Muscle of leg (tissue), 9 donors: ENCODE results near the gene ZBED5. TPM values are rescaled to one million over a fixed set of nuclear protein-coding genes. Genes with fewer than 3 reads are reported as not detected.

Experiments
- polyA plus RNA-seq, 8 donors: library from polyadenylated mRNA; unstranded; fragments of 120-200 nt; gene quantifications; one replicate each; pipeline versions ENCODE4 v1.2.1 to v1.2.3, GENCODE V29; 2013; ENCODE audit warnings: inconsistent platforms in 1 of 8, low replicate concordance in 1 of 8; ENCODE audit not compliant: insufficient read length in 8 of 8, insufficient read depth in 1 of 8
- total RNA-seq: library from RNA; stranded (reverse); fragments of 120-200 nt; gene quantifications from one replicate; pipeline ENCODE4 v1.2.4, GENCODE V29; 2013

ZBED5 gene
- total and polyA plus RNA-seq, 9 donors: 45.4 to 85.0 (median 67.8) TPM

Other genes with a start within 250 kb of the ZBED5 start
- gene IRAG1, start 164.3 kb downstream of the ZBED5 start, total RNA-seq: 4.1 TPM
- 1 to 10 TPM; 3.0 to 6.8 (median 4.1) TPM for gene IRAG1, start 164.3 kb downstream of the ZBED5 start, polyA plus RNA-seq
- 16.4 TPM for gene CTR9, start 106.8 kb downstream of the ZBED5 start, total RNA-seq
- gene CTR9, start 106.8 kb downstream of the ZBED5 start, polyA plus RNA-seq: 10 to 100 TPM; 23.1 to 35.8 (median 29.6) TPM
- 507 TPM for gene EIF4G2, start 49.1 kb downstream of the ZBED5 start, total RNA-seq
- gene EIF4G2, start 49.1 kb downstream of the ZBED5 start, polyA plus RNA-seq: 100 to 1,000 TPM; 525 to 816 (median 750) TPM